ENCODE results near the gene VAPB.
"Not testable (repeated sequence)": the region's sequence is repeated elsewhere in the genome, so short reads cannot be mapped to it uniquely, and the experiment has no call there.

Gene VAPB

DNA sequence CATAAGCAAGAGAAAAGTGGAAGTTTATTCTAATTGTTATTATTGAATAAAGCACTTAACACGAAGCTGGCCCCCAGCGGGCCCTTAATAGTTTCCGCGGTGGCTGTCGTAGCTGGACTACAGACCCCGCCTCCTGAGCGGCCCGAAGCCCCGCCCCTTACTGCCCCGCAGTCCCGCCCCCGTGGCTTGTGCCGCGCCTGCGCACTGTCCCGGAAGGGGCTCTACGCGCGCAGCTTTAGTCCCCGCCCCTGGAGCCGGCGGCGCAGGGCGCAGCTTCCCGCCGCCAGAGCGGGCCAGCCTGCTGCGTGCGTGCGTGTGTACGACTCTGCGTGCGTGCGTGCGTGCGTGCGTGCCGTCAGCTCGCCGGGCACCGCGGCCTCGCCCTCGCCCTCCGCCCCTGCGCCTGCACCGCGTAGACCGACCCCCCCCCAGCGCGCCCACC lies at the start of gene VAPB:
TSS of gene VAPB (plus strand) at position 348 of the 442 bp plus-strand sequence. CDS start 231 bp downstream, outside the sequence.
- peak; percentile 67 for DNase-seq

DNA sequence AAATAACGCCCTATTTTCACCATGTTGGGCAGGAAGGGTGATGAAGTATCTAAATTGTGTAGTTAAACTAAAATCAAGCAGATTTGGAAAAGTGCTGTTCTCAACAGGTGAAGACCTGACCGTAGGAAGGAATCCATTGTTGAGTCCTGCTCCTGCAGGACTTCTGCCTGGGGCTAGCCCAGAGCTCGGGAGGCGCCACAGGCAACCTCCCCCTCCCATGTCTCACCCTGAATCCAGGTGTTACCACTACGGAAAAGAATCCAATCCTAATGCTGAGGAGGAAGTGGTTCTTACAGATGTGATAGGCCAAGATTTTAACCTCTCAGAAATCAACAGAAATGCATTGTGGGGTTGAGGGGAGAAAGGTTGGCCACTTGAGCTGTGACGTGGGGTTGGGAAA lies 49.3 kb upstream of the VAPB start:
- no peak for DNase-seq

DNA sequence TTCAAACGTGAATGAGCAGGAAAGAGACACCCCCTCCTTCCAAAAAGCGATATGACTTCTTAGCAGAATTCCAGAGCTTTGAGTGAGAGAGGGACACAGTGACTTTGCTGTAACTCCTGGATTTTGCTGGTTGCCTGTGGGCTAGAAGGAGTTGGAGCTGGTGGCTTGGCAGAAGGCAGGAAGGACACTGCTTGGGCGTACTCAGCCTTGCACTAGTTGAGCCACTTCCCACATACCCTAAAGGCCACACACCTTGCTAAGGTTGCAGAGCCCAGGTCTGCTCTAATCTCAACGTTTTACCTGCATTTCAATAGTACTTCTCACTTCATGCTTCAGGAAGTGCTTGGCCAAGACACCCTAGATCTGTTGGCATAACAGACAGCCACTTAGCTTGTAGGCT lies 48.9 kb upstream of the VAPB start:
- DNase-seq: no peak

DNA sequence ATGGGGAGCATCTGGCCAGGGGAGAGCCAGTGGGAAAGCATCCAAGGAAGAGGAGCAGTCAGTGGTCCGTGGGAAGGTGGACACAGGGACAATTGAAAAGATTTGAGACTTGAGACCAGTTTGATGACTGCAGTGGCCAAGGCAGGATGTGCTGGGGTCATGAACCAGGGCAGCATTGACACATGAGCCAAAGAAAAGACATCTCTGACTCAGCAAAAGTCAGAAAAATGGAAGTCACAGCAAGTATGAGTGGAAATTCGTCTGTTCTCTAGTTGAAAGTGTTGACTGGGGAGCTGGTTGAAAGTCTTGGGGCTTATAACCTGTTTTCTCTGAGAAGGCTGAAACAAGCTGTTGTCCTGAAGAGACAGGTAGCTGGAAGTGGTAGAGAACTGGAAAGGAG lies 48.2 kb upstream of the VAPB start:
- DNase-seq: no peak

- no peak for DNase-seq
These were observed 46.7 kb upstream of the VAPB start for GRCh38 chr20:58342104-58342945.

DNA sequence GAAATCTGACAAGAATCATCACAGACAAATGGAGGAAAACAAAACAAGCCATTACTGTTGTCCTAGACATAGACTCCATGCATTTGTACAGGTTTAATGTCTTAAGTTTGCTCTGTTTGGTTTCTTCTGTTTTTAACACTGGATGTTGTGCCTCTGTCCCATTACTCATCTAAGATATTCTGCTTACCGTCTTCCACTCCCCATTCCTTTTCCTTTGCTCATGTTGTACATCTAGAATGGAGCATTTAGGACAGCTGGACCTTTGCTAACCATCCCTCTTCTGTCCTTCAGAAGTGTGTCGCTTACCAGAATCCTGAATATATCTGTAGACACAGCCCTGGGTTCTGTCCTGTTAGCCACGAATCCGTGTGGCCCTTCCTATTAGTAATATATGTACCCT lies 44.3 kb upstream of the VAPB start:
- no peak for DNase-seq

GRCh38 chr20:58349570-58349969 lies 39.5 kb upstream of the VAPB start:
- DNase-seq: no peak

DNA sequence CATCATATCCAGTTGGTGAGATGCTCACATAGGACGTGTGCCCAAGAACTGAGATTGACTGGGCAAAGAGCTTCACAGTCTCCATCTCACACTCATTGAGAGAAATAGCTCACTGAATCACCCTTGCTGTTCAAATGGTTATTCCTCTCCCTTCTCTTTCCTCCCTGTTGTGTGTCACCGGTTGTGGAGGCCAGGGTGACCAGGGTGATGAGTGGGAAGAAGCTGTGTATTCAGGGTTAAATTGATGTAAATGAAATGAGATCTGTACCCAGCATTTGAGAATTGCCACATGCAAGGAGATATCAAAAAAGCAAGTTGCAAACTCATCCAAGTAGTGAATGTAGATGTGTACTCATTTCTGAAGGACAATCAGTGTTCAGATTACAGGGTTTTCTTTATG lies 36.6 kb upstream of the VAPB start:
- DNase-seq: no peak

DNA sequence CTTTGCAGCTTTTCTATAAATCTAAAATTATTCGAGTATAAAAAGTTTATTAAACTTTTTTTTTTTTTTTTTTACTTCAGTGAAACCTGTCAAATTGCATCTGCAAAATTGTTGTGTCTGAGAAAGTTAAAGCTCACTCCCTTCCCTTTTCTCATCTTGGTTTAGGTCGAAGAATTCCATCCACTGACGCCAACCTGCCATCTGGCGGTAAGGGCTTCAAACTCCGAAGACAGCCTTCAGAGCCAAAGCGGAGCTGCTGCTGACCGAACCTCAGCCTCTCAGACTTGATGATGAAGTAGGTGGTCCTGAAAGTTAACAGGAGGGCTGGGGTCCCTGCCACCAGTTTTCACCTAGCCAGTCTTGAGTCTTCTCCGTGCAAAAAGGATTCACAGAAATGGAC lies 29.6 kb upstream of the VAPB start:
- DNase-seq: no peak

- DNase-seq: no peak
These were observed 28.1 kb upstream of the VAPB start for GRCh38 chr20:58360936-58361335.

DNA sequence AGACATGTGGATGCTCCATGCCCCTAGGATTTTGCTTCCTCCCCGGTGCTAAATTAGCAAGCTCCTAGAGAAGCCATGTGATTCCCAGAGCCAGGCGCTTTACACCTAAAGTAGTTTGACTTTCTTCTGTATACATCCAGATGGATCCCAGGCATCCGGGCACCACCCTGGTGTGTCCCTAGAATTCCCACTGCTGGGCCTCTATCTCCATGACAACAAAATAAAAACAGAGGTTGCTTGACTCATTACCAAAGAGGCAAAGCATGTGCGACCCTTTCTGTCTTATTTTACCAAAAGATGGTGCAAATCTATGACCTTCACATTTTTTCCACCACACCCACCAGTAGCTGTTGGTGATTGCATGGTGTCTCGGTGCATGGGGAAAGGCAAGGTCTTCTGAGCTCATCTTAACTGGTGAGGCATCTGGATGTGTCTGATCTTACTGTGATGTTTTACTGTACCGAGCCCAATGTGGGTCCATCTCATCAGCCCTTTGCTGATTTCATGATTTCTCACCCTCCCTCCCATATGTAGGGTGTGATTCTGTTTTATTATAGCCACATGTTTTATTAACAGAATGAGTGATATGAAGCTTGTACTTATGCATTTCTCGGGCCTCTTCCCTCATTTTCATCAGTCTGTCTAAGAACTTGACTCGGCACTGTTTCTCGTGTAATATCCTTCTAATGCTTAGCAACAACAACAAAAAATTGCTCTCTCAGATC lies 27.4 kb upstream of the VAPB start:
- DNase-seq: no peak

DNA sequence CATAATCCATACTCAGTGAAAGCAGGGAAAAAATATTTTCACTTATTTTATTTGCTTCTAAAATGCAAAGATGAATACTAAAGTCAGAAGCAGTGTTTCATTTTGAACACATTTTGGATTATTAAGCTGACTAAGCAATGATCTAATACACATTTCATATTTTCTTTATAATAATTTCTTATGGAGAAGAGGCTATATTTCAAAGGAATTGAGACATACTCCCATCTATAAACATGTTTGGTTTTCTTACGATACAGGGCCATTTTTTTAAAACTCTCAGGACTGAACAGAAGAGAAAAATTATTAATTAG lies 26.9 kb upstream of the VAPB start:
- no peak for DNase-seq

- DNase-seq: no peak
These were observed 26.1 kb upstream of the VAPB start for GRCh38 chr20:58362970-58363369.

- DNase-seq: no peak
These were observed 22.2 kb upstream of the VAPB start for GRCh38 chr20:58366866-58367265.

DNA sequence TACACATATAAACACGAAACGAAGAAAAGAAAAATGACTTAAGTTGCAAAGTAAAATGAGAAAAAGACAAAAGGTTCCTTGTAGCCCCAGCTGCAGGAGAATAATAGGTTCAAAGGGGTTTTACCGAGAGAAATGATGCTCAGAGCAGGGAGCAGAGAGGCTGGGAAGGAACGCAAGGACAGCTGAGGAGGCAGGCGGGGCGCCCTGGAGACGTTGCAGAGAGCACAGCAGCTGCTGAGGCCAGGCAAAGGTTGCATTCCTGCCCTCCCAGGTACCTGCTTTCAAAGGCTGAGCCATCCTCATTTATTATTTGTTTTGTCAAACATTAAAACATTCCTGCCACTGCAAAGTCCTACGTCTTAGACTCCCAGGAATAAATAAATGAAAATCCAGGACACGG lies 16.2 kb upstream of the VAPB start:
- no peak for DNase-seq

DNA sequence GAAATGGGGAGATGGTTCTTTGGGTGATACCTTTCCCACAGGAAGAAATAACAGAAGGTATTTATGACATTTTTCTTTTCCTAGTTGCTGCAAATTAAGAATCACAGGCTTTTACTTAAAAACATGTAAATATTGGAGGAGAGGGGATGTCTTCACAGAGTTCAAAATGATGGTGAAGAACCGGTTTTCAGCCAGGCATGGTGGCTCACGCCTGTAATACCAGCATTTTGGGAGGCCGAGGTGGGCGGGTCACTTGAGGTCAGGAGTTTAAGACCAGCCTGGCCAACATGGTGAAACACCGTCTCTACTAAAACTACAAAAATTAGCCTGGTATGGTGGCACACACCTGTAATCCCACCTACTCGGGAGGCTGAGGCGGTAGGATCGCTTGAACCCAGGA lies 15.7 kb upstream of the VAPB start:
- not testable (repeated sequence) for DNase-seq

DNA sequence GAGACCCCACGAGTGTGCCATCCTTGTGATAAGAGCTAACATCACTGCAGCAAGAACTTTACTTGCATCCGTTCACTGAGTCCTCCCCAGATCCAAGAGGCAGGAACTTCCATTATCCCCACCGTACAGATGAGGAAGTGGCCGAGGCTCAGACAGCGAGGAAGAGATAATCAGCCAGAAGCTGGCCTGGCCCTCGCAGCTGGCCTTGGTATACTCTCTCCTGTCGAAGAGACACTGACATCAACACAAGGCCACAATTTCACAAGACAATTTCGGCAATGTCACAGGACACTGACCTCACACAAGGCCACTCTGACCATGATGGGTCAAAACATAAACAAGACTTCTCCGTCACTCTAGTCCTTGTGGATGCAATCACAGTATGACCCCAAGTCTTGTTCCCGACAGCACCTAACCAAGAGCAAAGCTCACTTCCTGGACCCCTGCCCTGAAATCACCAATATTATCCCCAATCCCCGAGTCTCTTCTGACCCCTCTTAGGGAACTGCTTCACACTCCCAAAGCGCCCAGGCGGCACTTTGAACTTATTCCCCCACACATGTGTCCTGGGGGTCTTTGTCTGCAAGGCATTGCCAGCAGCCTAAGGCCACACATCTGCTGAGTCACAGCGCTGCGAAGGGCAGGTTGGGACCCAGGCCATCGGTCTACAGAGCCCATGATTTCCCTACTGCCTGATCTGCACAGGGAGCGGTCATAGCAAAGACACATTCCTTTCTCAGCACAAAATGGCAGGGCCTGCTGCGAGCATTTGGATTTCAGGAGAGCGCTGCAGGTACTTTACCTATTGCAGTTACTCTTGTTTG lies 14.8 kb upstream of the VAPB start:
- no peak for DNase-seq

- no peak for DNase-seq
These were observed 13.9 kb upstream of the VAPB start for GRCh38 chr20:58374906-58375758.

DNA sequence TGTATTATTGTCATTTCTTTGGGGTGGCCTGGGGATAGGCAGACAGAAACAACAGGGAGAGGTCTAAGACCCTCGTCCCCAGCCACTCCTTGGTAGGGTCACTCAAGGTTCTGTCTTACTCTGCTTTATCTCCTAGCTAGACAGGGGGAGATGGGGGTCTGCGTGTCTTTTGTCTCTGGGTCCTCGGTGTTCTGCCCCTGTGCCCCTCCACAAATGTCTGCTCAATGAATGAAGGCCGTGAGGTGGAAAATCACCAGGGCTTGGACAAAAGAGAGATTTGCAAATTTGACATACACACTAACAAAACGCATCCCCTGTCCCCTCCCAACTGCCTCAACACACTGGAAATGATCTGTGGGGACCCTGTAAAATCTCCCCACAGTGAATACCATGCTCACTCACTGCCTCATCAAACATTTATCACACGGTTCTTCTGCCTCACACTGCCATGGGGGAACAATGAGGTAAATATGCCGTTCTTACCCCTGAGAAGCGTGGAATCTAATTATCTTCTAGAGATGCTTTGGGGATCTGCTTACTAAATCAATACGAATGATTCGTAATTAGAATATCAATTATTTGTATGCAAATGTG lies 13.2 kb upstream of the VAPB start:
- DNase-seq: no peak

- DNase-seq: no peak
These were observed 12.0 kb upstream of the VAPB start for GRCh38 chr20:58377017-58377416.

DNA sequence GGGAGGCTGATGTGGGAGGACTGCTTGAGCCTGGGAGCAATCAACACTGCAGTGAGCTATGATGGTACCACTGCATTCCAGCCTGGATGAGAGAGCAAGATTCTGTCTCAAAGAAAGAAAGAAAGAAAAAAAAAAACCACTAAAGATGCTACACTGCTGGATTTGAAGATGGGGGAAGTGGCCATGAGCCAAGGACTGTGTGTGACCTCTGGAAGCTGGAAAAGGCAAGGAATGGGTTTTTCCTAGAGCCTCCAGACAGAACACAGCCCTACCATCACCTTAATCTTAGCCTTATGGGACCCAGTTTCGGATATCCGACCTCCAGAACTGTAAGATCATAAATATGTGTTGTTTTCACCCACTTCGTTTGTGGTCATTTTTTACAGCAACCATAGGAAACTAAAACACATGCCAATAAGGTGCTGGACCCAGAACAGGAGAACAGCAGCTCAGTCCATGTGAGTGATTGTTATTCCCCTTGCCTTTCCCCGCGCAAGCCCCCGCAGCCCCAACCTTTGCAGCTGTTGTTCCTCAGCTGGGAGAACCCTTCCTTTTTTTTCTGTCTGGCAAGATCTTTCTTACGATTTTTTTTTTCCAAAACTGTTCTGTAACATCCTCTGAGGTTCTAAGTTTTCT lies 11.1 kb upstream of the VAPB start:
- DNase-seq: no peak

DNA sequence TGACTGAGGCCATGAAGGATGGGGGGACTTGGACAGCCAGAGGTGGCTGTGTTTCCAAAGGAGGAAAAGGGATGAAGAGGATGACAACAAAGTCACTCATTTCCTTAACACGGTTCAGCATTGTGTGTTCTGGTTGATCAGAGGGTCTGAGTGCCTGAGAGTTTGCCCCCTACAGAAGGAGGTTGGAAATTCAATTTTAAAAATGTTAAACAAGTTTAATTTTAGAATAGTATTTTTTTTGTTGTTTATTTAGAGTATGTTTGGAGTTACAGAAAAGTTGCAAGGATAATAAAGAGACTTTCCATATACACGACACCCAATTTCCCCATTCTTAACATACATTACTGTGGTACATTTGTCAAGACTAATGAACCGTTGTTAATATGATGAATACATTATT lies 10.3 kb upstream of the VAPB start:
- no peak for DNase-seq
